HG02970 (cell line): Measurements from ENCODE around the gene ATP11A.

Source experiments
- ATAC-seq: cut with Tn5 transposase; IDR thresholded peaks from one replicate; pipeline ENCODE4 v1.9.1; 2021; ENCODE audit warnings: mild to moderate bottlenecking, moderate library complexity, moderate number of reproducible peaks; ENCODE audit not compliant: unreplicated experiment, low FRiP score

The ATP11A gene

GRCh38 chr13:112896736-112897602 is 207.1 kb downstream of the ATP11A start:
- no peak for ATAC-seq

GRCh38 chr13:112897603-112897955 is 207.7 kb downstream of the ATP11A start:
- ATAC-seq = no peak

DNA sequence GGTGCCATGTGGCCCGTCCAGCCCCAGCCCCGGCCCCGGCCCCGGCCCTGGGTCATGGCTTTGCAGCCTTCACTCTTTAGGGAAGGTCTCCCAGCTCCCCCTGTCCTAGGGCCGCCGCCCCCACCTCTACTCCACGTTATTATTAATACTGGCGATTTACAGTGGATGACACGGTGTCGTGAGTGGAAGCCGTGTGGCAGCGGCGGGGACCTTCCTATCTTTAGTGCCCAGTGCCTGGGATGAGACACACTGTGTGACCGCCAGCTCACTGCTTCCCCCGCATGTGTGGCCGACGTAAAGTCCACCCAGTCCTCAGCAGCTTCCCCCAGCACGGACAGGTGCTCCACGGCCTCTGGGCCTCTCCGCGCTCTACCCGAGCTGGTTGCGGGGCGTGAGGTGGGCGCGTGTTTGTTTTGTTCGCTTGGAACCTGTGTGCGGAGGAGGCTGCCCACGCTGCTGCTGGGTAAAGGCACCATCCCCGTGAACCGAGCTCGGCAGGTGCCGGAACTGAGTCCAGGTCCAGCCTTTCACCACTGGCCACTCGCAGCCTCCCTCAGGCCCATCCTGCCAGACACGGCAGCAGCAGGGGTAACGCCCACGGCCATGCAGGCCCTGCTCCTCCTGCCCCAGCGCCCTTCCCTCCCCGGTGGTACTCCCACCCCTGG is 208.2 kb downstream of the ATP11A start:
- ATAC-seq = no peak

DNA sequence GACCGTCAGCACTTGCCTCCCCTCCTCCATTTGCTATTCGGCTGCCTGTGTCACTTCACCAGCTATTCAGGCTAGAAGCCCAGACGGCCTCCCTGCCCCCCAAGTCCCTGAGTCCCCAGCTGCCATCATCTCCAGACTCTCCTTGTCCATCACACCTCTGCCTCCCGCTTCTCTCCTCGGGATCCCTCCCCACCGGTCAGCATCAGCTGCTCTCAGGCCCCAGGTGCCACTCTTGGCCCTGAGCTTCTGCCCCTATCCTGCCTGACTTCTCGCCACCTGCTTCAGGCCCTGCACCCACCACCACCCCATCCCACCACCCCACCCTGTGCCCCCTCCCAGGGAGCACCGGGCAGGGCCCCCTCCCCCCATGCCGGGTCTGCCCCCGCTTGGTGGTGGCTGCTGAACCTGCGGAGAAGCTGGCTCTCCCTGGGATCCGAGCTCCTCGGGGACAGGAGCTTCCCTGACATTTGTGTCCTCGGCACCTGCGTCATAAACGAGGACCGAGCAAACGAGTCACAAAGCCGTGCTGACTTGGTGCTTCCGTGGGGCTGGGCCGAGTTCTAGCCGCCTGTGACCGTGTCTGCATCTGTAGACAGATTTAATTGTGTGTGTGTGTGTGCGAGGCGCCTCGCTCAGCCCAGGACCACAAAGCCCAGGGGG is 208.9 kb downstream of the ATP11A start:
- no peak for ATAC-seq

- ATAC-seq = no peak
Observed at GRCh38 chr13:112899281-112900225, 209.7 kb downstream of the ATP11A start.

DNA sequence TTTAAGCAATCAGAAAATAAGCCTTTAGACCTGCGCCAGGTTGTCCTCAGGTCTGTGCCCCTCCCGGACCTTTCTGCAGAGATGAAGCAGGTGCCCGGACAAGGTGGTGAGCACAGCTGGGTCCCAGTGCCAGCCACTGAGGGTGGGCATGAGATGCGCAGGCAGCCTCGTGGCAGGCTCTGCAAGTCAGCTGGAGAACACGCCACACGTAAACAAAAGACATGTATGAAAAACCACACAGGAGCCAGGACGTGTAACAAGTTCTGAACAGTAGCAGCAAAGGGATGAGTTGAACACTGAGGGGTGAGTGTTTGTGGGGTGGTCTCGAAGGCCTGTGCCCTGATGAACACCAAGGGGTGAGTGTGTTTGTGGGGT is 210.4 kb downstream of the ATP11A start:
- ATAC-seq = no peak

DNA sequence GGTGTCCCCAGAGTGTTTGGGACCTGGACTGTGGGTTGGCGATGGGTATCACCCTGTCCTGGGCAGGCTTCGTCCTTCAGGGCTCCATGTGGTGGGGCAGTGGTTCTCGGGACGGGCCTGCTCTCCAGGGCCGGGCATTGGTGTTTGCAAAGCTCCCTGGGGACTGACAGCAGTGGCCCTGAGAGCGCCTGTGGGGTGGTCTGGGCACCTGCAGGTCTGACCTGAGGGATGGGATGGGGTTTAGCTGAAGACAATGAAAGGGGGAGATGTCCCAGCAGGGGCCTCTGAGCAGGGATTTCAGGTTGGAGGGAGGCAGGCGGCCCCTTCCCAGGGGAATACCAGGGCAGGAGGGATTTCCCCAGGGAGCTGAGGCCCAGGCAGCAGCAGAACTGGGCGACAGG is 210.9 kb downstream of the ATP11A start:
- ATAC-seq = no peak

DNA sequence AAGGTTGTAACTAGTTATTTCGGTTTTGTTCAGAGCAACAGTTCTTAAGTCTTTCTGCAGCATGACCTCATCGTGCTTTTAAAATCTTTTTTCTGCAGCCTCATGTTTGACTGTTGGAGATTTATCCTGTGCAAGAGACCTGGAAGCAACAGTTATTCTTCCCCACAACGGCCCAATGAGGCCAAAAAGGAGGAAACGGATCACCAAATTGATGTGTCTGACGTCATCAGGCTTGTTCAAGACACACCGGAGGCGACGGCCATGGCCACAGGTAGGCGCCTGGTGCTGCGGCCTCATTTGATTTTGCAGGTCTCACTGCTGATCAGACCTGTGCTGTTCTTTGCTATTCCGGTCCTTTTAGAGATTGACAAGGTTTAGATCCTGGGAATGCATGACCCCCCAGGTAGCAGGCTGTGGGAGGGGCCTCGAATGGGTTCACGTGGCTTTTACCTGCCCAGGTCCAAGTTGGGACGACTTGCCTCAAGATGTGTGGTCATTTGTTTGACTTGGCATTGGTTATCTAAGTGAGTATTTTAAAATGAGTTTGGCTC is 212.3 kb downstream of the ATP11A start:
- ATAC-seq = no peak

DNA sequence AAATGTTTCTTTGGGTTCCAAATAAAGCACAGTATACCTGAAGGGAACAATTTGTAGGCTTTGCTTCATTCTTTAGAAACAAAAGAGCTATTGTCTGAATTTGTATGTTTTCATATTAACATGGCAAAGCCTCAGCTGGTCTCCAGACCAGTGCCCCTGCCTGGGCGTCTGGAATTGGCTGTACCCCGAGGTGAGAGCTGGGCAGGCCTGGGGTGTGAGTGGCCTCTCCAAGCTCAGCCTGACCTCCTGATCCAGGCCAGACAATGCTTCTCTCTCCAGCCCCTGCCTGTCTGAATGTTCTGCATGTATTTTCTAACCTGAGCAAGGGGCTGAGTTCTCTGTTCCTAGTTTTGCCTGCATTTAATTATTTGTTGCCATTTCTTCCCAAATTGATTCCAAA is 212.8 kb downstream of the ATP11A start:
- no peak for ATAC-seq

GRCh38 chr13:112903071-112903577 is 213.3 kb downstream of the ATP11A start:
- ATAC-seq = no peak

GRCh38 chr13:112903606-112904195 is 213.9 kb downstream of the ATP11A start:
- ATAC-seq = no peak

GRCh38 chr13:112904436-112904960 is 214.7 kb downstream of the ATP11A start:
- ATAC-seq = no peak

GRCh38 chr13:112905086-112905485 is 215.2 kb downstream of the ATP11A start:
- ATAC-seq = no peak

GRCh38 chr13:112905619-112905989 is 215.8 kb downstream of the ATP11A start:
- ATAC-seq = no peak

DNA sequence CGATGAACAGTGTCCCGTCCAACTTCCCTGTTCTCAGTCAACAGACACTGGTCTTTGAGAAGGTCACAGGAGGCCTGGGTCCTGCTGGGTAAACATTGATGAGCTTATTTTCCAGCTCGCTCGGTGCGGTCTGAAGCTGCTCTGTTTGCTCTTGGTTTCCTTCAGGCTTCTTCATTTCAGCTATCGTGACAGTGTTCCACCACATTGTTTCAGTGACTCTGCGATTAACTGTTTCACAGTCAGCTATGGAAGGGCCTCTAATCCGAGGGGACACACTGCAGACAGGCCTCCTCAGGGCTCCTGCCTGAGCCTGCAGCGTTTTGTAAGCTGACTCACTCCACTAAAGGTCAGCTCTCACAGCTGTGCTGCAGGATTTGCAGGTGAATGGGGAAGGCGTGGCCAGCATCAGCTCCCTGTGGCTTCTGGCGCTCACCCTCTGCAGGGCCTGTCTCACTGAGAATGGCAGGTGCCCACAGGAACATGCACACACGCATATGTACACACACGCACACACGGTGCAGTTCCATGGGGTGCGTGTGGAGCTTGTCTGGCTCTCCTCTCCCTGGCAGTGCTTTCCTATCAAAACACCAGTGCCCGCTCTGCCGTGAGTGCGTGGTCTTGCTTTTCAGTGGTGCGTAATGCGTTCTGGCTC is 216.3 kb downstream of the ATP11A start:
- ATAC-seq = no peak

- ATAC-seq = no peak
Observed at GRCh38 chr13:112907286-112907685, 217.4 kb downstream of the ATP11A start.

DNA sequence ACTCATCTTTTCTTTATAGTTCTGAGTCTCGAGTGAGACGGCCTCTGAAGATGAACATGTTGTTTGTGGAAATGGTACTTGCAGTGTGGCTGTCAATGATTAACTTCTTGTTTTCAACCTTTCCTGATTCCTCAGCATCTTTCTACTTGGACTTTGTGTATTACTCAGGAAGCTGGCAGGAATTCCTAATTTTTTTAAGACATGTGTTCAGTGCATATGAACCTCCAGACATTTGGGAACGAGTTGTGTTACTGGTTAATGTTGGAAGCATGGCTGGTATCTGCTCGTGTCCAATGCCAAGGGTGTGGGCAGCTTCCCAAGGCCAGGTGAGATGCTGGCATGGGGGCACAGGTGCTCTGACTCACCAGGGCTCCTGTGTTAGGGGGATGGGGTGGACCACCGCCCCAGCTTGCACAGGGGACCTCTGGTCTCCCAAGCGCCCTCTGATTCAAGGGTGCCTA is 218.1 kb downstream of the ATP11A start:
- ATAC-seq = no peak

- no peak for ATAC-seq
Observed at GRCh38 chr13:112908342-112908741, 218.5 kb downstream of the ATP11A start.

DNA sequence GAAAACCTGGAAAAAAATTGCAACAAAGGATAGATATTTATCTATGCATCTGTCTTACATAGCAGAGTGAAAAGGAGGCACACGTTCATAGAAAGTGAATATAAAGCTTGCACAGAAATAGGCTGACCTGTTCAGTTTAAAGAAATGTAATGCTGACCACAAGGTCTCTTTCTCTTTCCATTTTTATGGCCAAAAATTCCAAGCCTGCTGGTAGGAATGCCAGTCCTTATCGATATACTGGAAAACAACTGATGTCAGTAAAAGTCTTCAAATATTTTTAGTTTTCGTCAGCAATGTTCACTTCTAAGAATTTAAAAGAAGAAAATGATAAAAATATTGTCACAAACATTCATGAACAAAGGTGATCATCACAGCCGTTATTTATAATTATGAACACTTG is 220.2 kb downstream of the ATP11A start:
- ATAC-seq = no peak
